Esophagus (tissue), 2 donors: ENCODE results near the gene SIN3B. TPM values are rescaled to one million over a fixed set of nuclear protein-coding genes. Genes with fewer than 3 reads are reported as not detected.
A peak's percentile ranks its signal among the peaks of the same experiment; 100 is the strongest.

Source experiments
- H3K27ac ChIP-seq, 2 donors: one replicate each; pipeline ENCODE4 v1.5.1; 2013; ENCODE audit warnings: low read depth in 2 of 2, mild to moderate bottlenecking in 2 of 2, inconsistent platforms in 1 of 2, low read length in 1 of 2, moderate library complexity in 1 of 2
- H3K27me3 ChIP-seq, 2 donors: one replicate each; pipeline ENCODE4 v1.6.1; 2013; ENCODE audit warnings: low read length in 2 of 2, control low read depth in 1 of 2, mild to moderate bottlenecking in 1 of 2; ENCODE audit not compliant: insufficient read depth in 2 of 2, control insufficient read depth in 1 of 2
- H3K36me3 ChIP-seq, 2 donors: one replicate each; pipeline ENCODE4 v1.6.1; 2013; ENCODE audit warnings: low read length in 1 of 2; ENCODE audit not compliant: control insufficient read depth in 2 of 2, insufficient read depth in 2 of 2
- H3K4me1 ChIP-seq, 2 donors: one replicate each; pipeline ENCODE4 v1.6.1; 2013; ENCODE audit warnings: low read length in 1 of 2; ENCODE audit not compliant: control insufficient read depth in 2 of 2, insufficient read depth in 2 of 2
- H3K4me3 ChIP-seq, 2 donors: one replicate each; pipeline ENCODE4 v1.5.1; 2013; ENCODE audit warnings: low read length in 2 of 2, mild to moderate bottlenecking in 2 of 2, low read depth in 1 of 2, moderate library complexity in 1 of 2
- H3K9me3 ChIP-seq, 2 donors: one replicate each; pipeline ENCODE4 v1.6.1; 2013; ENCODE audit warnings: mild to moderate bottlenecking in 2 of 2, low read depth in 1 of 2, low read length in 1 of 2, moderate library complexity in 1 of 2; ENCODE audit not compliant: control insufficient read depth in 2 of 2, insufficient read depth in 1 of 2
- WGBS, 2 donors: extraction: QIAGEN DNeasy Blood & Tissue Kit; methylation state at CpG; one replicate each; pipeline ENCODE4 v1.1.7; 2013; 5-methylcytosine and 5-hydroxymethylcytosine counted together
- polyA plus RNA-seq, 2 donors: library from polyadenylated mRNA; stranded (reverse); fragments of 200-250 nt; gene quantifications; one replicate each; pipeline ENCODE4 v1.2.3, GENCODE V29; 2013
- donor health status: healthy with polysubstance abuse.
- donor health status: Bipolar disorder and iron deficiency.

SIN3B gene
- polyA plus RNA-seq, 2 donors, result 19.0 to 40.3 TPM

GRCh38 chr19:16891696-16892382 is 62.6 kb downstream of the SIN3B start:
- Histone ChIP-seq H3K9me3 (no peaks in the 10 kb centered on the region), H3K4me1 (peaks cover 6 to 7% of the 10 kb centered on the region in 2 donors), H3K27ac (no peak overlapping the region), H3K27me3 (no peaks in the 10 kb centered on the region), H3K4me3 (no peak overlapping the region), H3K36me3 (no peaks in the 10 kb centered on the region)
- 87 to 96% methylated on average over 12 of the region's 12 CpGs for WGBS, 2 donors

- peaks cover 6 to 7% of the 10 kb centered on the region in 2 donors for H3K4me1 ChIP-seq
- no peaks in the 10 kb centered on the region for H3K36me3 ChIP-seq
- H3K27me3 ChIP-seq, result no peaks in the 10 kb centered on the region
- H3K4me3 ChIP-seq, result no peak overlapping the region
- H3K27ac ChIP-seq, result no peak overlapping the region
- 47 to 61% methylated on average over 4 of the region's 4 CpGs for WGBS, 2 donors
- H3K9me3 ChIP-seq, result no peaks in the 10 kb centered on the region
Observed at GRCh38 chr19:16892436-16892835, 63.2 kb downstream of the SIN3B start.

- H3K9me3 ChIP-seq, result no peaks in the 10 kb centered on the region
- H3K27ac ChIP-seq, result no peak overlapping the region
- H3K4me1 ChIP-seq, result peaks cover 6 to 7% of the 10 kb centered on the region in 2 donors
- H3K4me3 ChIP-seq, result no peak overlapping the region
- no peaks in the 10 kb centered on the region for H3K27me3 ChIP-seq
- WGBS, 2 donors, result 79 to 83% methylated on average over 19 of the region's 19 CpGs
- no peaks in the 10 kb centered on the region for H3K36me3 ChIP-seq
Observed at GRCh38 chr19:16892868-16893685, 63.9 kb downstream of the SIN3B start.

- WGBS, 2 donors, result 50 to 56% methylated on average over 14 of the region's 14 CpGs
- H3K4me3 ChIP-seq, result no peak overlapping the region
- H3K27me3 ChIP-seq, result no peaks in the 10 kb centered on the region
- H3K4me1 ChIP-seq, result peaks cover 6 to 7% of the 10 kb centered on the region in 2 donors
- no peak overlapping the region for H3K27ac ChIP-seq
- no peaks in the 10 kb centered on the region for H3K9me3 ChIP-seq
- no peaks in the 10 kb centered on the region for H3K36me3 ChIP-seq
Observed at GRCh38 chr19:16893686-16893989, 64.4 kb downstream of the SIN3B start.

GRCh38 chr19:16894080-16894479 is 64.9 kb downstream of the SIN3B start:
- Histone ChIP-seq H3K27ac (no peak overlapping the region), H3K9me3 (no peaks in the 10 kb centered on the region), H3K4me1 (peaks cover 6 to 7% of the 10 kb centered on the region in 2 donors), H3K36me3 (no peaks in the 10 kb centered on the region), H3K27me3 (no peaks in the 10 kb centered on the region), H3K4me3 (no peak overlapping the region)
- WGBS, 2 donors, result 77 to 83% methylated on average over 7 of the region's 7 CpGs

GRCh38 chr19:16895467-16896145 is 66.4 kb downstream of the SIN3B start:
- Histone ChIP-seq H3K4me3 (peak overlapping the region in 1 of 2 donors; percentile 44), H3K27me3 (no peaks in the 10 kb centered on the region), H3K27ac (no peak overlapping the region), H3K4me1 (peaks cover 6 to 7% of the 10 kb centered on the region in 2 donors), H3K9me3 (no peaks in the 10 kb centered on the region), H3K36me3 (no peaks in the 10 kb centered on the region)
- 51 to 55% methylated on average over 30 of the region's 30 CpGs for whole genome bisulfite sequencing, 2 donors

- Histone ChIP-seq H3K27me3 (no peaks in the 10 kb centered on the region), H3K9me3 (no peaks in the 10 kb centered on the region), H3K4me1 (peaks cover 6 to 7% of the 10 kb centered on the region in 2 donors), H3K36me3 (no peaks in the 10 kb centered on the region), H3K4me3 (peak overlapping the region; percentile 44), H3K27ac (peak overlapping the region; percentile 51 to 63)
- WGBS, 2 donors, result 3% methylated on average over 48 to 66 of the region's 66 CpGs
Observed at GRCh38 chr19:16896146-16897028, 67.2 kb downstream of the SIN3B start.

- H3K36me3 ChIP-seq, result no peaks in the 10 kb centered on the region
- H3K27ac ChIP-seq, result peak overlapping the region; percentile 68 to 70
- peak overlapping the region; percentile 48 to 56 for H3K4me3 ChIP-seq
- H3K27me3 ChIP-seq, result no peaks in the 10 kb centered on the region
- H3K4me1 ChIP-seq, result peaks cover 6 to 7% of the 10 kb centered on the region in 2 donors
- no peaks in the 10 kb centered on the region for H3K9me3 ChIP-seq
- 2% methylated on average over 54 to 66 of the region's 68 CpGs for WGBS, 2 donors
Observed at GRCh38 chr19:16897029-16897855, 68.0 kb downstream of the SIN3B start.
